Prostate gland (tissue), 2 donors: ENCODE measurements around the gene RALGPS2. TPM values are rescaled to one million over a fixed set of nuclear protein-coding genes. Genes with fewer than 3 reads are reported as not detected.

ENCODE experiments used
- DNase-seq: peaks from one replicate; pipeline ENCODE4 v3.0.0-alpha.2; 2019; ENCODE audit warnings: low spot score
- H3K27ac ChIP-seq, 2 donors: fragments of 200-600 bp; sonication (generic); 2 replicates each; pipeline ENCODE4 v1.5.1; 2017 to 2019
- H3K27me3 ChIP-seq: fragments of 200-600 bp; sonication (generic); replicated peaks from 2 replicates; pipeline ENCODE4 v1.5.1; 2019; ENCODE audit not compliant: insufficient read depth
- H3K36me3 ChIP-seq, 2 donors: fragments of 200-600 bp; sonication (generic); 1 replicate in 1 of 2; 2 replicates in 1 of 2; pipeline versions ENCODE4 v1.5.1 to v1.8.1; 2017 to 2019
- H3K4me1 ChIP-seq: fragments of 200-600 bp; sonication (generic); replicated peaks from 2 replicates; pipeline ENCODE4 v1.5.1; 2019
- H3K4me3 ChIP-seq, 2 donors: fragments of 200-600 bp; sonication (generic); 2 replicates each; pipeline ENCODE4 v1.5.1; 2017 to 2019
- H3K9me3 ChIP-seq: fragments of 200-600 bp; sonication (generic); 2 replicates; pipeline ENCODE4 v1.5.1; 2017
- CTCF ChIP-seq, 4 experiments: fragments of 200-600 bp in 2 of 4; fragments of 450-650 bp in 2 of 4; sonication (generic) in 2 of 4; IDR thresholded peaks; 1 replicate in 3 of 4; 2 replicates in 1 of 4; pipeline ENCODE4 v1.5.1; 2016 to 2019; ENCODE audit warnings: antibody characterized with exemption in 4 of 4, mild to moderate bottlenecking in 2 of 4, moderate library complexity in 2 of 4
- POLR2A ChIP-seq: fragments of 450-650 bp; IDR thresholded peaks from one replicate; pipeline ENCODE4 v1.6.1; 2016; ENCODE audit warnings: antibody characterized with exemption, mild to moderate bottlenecking
- POLR2AphosphoS5 ChIP-seq: sonication (generic); formaldehyde crosslinking; IDR thresholded peaks from one replicate; pipeline ENCODE4 v1.6.1; 2017; ENCODE audit warnings: antibody characterized with exemption
- WGBS: methylation state at CpG from one replicate; pipeline ENCODE4 v1.1.5; 2018; 5-methylcytosine and 5-hydroxymethylcytosine counted together
- intact Hi-C: fragments of 100-400 bp; cut with DNase I; formaldehyde crosslinking; loops from one replicate; pipeline ENCODE4 v1.14.2; 2022
- total RNA-seq, 2 donors: library from RNA; depleted of rRNA; stranded (reverse); fragments of >200 nt; gene quantifications; one replicate each; pipeline ENCODE4 v1.1.0, GENCODE V29; 2016

The RALGPS2 gene
- total RNA-seq, 2 donors from 2014 or later: 25.6 to 26.2 TPM

- Histone ChIP-seq H3K4me3 (no peak overlapping the region), H3K4me1 (no peaks in the 10 kb centered on the region), H3K9me3 (no peaks in the 10 kb centered on the region), H3K27me3 (no peaks in the 10 kb centered on the region), H3K36me3 (no peaks in the 10 kb centered on the region), H3K27ac (no peak overlapping the region)
- intact Hi-C loops: no loop called here
- no peak for DNase-seq
- WGBS: 100% methylated on average over 4 of the region's 4 CpGs
- TF ChIP-seq POLR2AphosphoS5: no peak
- no peak for TF ChIP-seq CTCF (IDR thresholded peaks at IDR 0.05)
- no peak for TF ChIP-seq POLR2A
These were observed 203.0 kb downstream of the RALGPS2 start for GRCh38 chr1:178928041-178928440.

DNA sequence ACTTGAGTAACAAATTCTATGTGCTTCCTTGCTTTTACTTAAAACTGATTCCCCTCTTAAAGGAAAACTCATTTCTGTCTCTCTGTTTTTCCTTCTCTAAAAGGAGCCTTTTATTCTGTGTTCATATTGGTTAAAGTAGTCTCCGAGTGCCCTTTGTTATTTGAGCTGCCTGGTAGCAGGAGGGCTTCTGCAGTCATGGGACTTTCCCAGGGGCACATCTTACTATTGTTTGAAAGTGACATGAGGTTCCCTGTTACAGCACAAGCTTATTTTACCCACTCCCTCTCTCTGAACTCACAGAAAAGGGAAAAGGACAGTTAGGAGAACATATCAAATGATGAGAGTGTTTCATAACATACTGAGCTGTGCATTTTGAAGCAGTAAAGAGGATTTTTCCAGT, 203.9 kb downstream of the RALGPS2 start:
- H3K4me3 ChIP-seq: no peak overlapping the region
- TF ChIP-seq CTCF (IDR thresholded peaks at IDR 0.05): no peak
- no peak for TF ChIP-seq POLR2A
- TF ChIP-seq POLR2AphosphoS5: no peak
- H3K4me1 ChIP-seq: no peaks in the 10 kb centered on the region
- no peak overlapping the region for H3K27ac ChIP-seq
- H3K9me3 ChIP-seq: no peaks in the 10 kb centered on the region
- H3K36me3 ChIP-seq: no peaks in the 10 kb centered on the region
- DNase-seq: no peak
- 64% methylated on average over 1 of the region's 1 CpG for WGBS
- H3K27me3 ChIP-seq: no peaks in the 10 kb centered on the region
- intact Hi-C loops: no loop called here

GRCh38 chr1:178931858-178932551, 207.0 kb downstream of the RALGPS2 start:
- intact Hi-C loops: loop anchor here (10.0 kb wide), 1 partner anchor 67 kb away; no protein-coding TSS in a partner anchor
- Histone ChIP-seq H3K27ac (peak overlapping the region; percentile 46 to 51), H3K4me1 (no peaks in the 10 kb centered on the region), H3K9me3 (no peaks in the 10 kb centered on the region), H3K27me3 (no peaks in the 10 kb centered on the region), H3K36me3 (no peaks in the 10 kb centered on the region), H3K4me3 (no peak overlapping the region)
- DNase-seq: no peak
- TF ChIP-seq POLR2AphosphoS5: no peak
- TF ChIP-seq CTCF (IDR thresholded peaks at IDR 0.05): no peak
- no peak for TF ChIP-seq POLR2A
- WGBS: 41% methylated on average over 9 of the region's 9 CpGs

- WGBS: 82% methylated on average over 4 of the region's 4 CpGs
- DNase-seq: no peak
- no peaks in the 10 kb centered on the region for H3K9me3 ChIP-seq
- H3K4me3 ChIP-seq: no peak overlapping the region
- H3K27me3 ChIP-seq: no peaks in the 10 kb centered on the region
- H3K4me1 ChIP-seq: no peaks in the 10 kb centered on the region
- no peak for TF ChIP-seq POLR2A
- TF ChIP-seq CTCF (IDR thresholded peaks at IDR 0.05): no peak
- TF ChIP-seq POLR2AphosphoS5: no peak
- H3K36me3 ChIP-seq: no peaks in the 10 kb centered on the region
- intact Hi-C loops: loop anchor here (10.0 kb wide), 1 partner anchor 68 kb away; no protein-coding TSS in a partner anchor
- peak overlapping the region; percentile 7 to 51 for H3K27ac ChIP-seq
These were observed 207.5 kb downstream of the RALGPS2 start for GRCh38 chr1:178932552-178932906.

DNA sequence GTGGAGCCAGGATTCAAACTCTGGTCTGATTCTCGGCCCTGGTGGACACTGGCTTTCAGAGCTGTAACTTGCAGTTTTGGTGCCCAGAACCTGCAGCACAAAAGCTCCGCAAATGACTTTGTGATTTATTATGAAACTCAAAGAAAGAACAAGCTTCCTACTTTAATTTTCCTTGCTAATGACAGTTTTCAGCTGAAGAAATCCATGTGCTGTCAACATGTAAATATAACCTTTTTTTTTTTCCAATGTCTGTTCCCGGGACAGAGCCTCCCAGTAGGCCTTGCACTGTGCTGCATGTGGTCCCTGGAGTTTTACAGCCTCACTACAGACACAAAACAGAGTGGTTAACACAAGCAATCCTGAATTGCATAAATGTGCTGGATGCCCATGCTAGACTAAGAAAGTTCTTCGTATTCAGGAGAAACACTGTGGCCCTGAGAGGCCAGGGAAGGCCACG, 208.1 kb downstream of the RALGPS2 start:
- peak overlapping the region; percentile 1 to 9 for H3K27ac ChIP-seq
- no peaks in the 10 kb centered on the region for H3K27me3 ChIP-seq
- H3K9me3 ChIP-seq: no peaks in the 10 kb centered on the region
- no peaks in the 10 kb centered on the region for H3K4me1 ChIP-seq
- no peak for TF ChIP-seq CTCF (IDR thresholded peaks at IDR 0.05)
- no peak for TF ChIP-seq POLR2AphosphoS5
- no peak for TF ChIP-seq POLR2A
- intact Hi-C loops: loop anchor here (10.0 kb wide), 1 partner anchor 68 kb away; no protein-coding TSS in a partner anchor
- no peak for DNase-seq
- no peaks in the 10 kb centered on the region for H3K36me3 ChIP-seq
- H3K4me3 ChIP-seq: no peak overlapping the region
- WGBS: 64% methylated on average over 5 of the region's 5 CpGs
